Lower leg skin (tissue), 4 donors: Measurements from ENCODE around the gene UBASH3A. TPM values are rescaled to one million over a fixed set of nuclear protein-coding genes. Genes with fewer than 3 reads are reported as not detected.

ENCODE experiments used
- DNase-seq, 2 donors: peaks; one replicate each; pipeline ENCODE4 v3.0.0-alpha.2; 2019; ENCODE audit warnings: low spot score in 2 of 2
- H3K4me3 ChIP-seq: fragments of 200-600 bp; sonication (generic); 2 replicates; pipeline ENCODE4 v1.5.1; 2017; ENCODE audit warnings: mild to moderate bottlenecking, low read depth; ENCODE audit not compliant: poor library complexity, severe bottlenecking
- POLR2A ChIP-seq, 2 donors: fragments of 450-650 bp; IDR thresholded peaks; one replicate each; pipeline ENCODE4 v1.6.1; 2016 to 2017; ENCODE audit warnings: antibody characterized with exemption in 2 of 2, mild to moderate bottlenecking in 1 of 2, moderate library complexity in 1 of 2
- WGBS, 2 donors: methylation state at CpG; one replicate each; pipeline ENCODE4 v1.1.5; 2018; 5-methylcytosine and 5-hydroxymethylcytosine counted together
- intact Hi-C: fragments of 100-400 bp; cut with DNase I; formaldehyde crosslinking; loops from one replicate; pipeline ENCODE4 v1.15.0; 2023; ENCODE audit warnings: low total_unique reads
- total RNA-seq, 4 donors: library from RNA; depleted of rRNA; stranded (reverse); fragments of >200 nt; gene quantifications; one replicate each; pipeline ENCODE4 v1.1.0, GENCODE V29; 2016
- TF ChIP-seq, protein P1 (sequence below), 3 donors: fragments of 450-650 bp; IDR thresholded peaks; one replicate each; pipeline ENCODE4 v1.5.1; 2016; ENCODE audit warnings: antibody characterized with exemption in 3 of 3, mild to moderate bottlenecking in 3 of 3, moderate library complexity in 2 of 3

The UBASH3A gene
- total RNA-seq, 4 donors from 2014 or later, result 0.23 TPM; not detected in 3

DNA sequence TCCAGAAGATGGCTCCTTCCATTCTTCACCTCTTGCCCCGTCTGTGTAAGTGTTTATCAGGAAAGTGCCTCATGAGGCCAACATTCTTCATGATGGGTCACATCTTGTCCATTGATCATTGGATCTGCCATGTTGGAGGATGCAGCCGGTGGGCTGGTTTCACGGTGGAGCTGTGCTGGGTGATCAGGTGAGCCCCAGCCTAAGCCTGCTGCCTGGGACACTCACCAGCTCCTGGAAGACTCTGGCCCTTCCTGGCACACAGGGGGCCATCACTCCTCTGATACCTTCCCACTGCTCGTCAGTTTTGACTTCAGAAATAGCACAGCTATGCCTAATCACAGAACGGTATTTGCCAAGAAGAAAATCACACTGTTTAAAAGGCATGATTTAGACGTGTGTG lies 38.3 kb downstream of the UBASH3A start:
- WGBS, 2 donors, result 66 to 80% methylated on average over 6 of the region's 6 CpGs
- no peak overlapping the region for H3K4me3 ChIP-seq
- intact Hi-C loops, result loop anchor here (10.0 kb wide), 1 partner anchor 127 kb away; the partner anchor contains the start of gene TFF3
- DNase-seq, result no peak
- TF ChIP-seq POLR2A (IDR thresholded peaks at IDR 0.05), result no peak
- TF ChIP-seq, protein P1, sequence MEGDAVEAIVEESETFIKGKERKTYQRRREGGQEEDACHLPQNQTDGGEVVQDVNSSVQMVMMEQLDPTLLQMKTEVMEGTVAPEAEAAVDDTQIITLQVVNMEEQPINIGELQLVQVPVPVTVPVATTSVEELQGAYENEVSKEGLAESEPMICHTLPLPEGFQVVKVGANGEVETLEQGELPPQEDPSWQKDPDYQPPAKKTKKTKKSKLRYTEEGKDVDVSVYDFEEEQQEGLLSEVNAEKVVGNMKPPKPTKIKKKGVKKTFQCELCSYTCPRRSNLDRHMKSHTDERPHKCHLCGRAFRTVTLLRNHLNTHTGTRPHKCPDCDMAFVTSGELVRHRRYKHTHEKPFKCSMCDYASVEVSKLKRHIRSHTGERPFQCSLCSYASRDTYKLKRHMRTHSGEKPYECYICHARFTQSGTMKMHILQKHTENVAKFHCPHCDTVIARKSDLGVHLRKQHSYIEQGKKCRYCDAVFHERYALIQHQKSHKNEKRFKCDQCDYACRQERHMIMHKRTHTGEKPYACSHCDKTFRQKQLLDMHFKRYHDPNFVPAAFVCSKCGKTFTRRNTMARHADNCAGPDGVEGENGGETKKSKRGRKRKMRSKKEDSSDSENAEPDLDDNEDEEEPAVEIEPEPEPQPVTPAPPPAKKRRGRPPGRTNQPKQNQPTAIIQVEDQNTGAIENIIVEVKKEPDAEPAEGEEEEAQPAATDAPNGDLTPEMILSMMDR (IDR thresholded peaks at IDR 0.05), result no peak

DNA sequence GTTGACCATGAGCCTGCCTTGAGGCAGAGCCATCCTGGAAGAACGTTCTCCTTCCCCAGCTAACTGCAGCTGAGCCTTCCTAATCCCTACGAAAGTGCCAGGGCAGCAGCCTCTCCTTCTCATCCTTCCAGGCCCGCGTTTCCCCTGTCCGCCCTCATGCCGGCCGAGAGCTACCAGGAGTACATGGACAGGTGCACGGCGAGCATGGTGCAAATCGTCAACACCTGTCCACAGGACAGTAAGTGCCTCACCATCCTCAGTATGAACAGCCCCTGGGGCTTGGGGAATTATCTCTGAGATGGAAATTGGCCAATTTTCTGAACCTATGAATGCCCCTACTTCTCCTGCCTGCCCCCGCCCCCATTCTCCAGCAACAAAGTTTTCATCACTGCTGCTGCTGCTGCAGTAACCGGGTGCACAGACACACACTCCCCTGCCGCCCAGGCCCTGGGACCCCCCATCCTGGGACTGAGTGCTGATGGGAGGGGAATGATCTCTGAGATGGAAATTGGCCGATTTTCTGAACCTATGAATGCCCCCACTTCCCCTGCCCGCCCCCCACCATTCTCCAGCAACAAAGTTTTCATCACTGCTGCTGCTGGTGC lies 39.6 kb downstream of the UBASH3A start:
- intact Hi-C loops, result loop anchor here (10.0 kb wide), 1 partner anchor 128 kb away; the partner anchor contains the start of gene TFF3
- no peak for TF ChIP-seq POLR2A (IDR thresholded peaks at IDR 0.05)
- TF ChIP-seq, protein P1 (IDR thresholded peaks at IDR 0.05), result no peak
- no peak overlapping the region for H3K4me3 ChIP-seq
- WGBS, 2 donors, result 81 to 90% methylated on average over 15 of the region's 15 CpGs
- DNase-seq, result no peak

DNA sequence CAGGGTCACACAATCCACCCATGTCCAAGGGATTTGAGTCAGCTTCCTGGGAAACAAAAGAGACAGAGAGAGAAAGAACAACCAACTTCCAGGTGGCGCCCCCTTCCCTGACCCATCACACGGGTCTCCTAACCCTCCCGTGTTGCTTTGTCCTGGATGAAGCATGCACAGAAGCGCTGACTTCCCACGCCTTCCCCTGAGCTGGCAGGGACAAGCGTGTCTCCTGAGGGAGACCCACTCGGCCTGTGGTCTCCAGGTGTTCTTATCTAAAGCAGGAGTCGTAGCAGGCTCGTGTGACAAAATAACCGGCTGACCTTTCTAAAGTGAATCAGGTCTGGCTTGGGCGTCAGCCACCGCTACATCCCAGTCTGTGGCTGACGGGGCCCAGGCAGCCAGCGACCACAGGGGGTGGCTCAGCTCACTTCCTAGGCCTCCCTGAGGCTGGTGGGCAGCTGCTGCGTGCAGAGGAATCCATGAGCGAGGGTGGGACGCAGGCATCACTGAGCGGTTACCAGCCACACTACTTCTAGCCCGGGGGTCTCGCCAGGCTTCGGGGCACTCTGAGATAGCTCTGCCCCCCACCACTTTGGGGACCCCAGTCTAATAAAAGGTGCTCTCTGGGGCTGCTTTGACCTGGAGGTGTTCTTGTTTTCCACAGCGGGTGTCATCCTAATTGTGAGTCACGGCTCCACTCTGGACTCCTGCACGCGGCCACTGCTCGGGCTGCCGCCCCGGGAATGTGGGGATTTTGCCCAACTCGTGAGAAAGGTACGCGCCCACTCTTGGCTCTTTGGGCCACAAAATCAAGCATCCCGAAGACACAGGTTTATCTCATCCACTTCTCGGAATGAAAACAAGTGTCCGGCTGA lies 40.4 kb downstream of the UBASH3A start:
- DNase-seq, result no peak
- TF ChIP-seq, protein P1 (IDR thresholded peaks at IDR 0.05), result no peak
- intact Hi-C loops, result loop anchor here (10.0 kb wide), 1 partner anchor 129 kb away; the partner anchor contains the start of gene TFF3
- WGBS, 2 donors, result 84 to 85% methylated on average over 34 of the region's 34 CpGs
- no peak overlapping the region for H3K4me3 ChIP-seq

DNA sequence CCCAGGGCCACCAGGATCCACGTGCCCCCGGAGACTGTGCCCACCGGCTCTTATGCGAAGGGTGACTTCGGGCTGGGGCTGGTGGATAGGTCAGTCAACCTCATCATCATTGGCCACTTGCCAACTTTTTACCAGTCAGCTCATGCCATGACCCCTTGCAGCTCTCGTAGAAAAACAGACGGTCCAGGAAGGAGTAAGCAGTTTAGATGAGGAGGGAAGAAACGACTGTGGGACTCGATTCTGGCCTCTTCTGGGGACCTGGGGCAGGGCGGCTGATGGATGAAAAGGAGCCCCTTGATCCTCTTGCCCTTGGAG lies 41.0 kb downstream of the UBASH3A start:
- no peak overlapping the region for H3K4me3 ChIP-seq
- 77 to 89% methylated on average over 10 of the region's 10 CpGs for WGBS, 2 donors
- intact Hi-C loops, result loop anchor here (10.0 kb wide), 1 partner anchor 130 kb away; the partner anchor contains the start of gene TFF3
- no peak for DNase-seq
- no peak for TF ChIP-seq POLR2A (IDR thresholded peaks at IDR 0.05)
- TF ChIP-seq, protein P1 (IDR thresholded peaks at IDR 0.05), result no peak

DNA sequence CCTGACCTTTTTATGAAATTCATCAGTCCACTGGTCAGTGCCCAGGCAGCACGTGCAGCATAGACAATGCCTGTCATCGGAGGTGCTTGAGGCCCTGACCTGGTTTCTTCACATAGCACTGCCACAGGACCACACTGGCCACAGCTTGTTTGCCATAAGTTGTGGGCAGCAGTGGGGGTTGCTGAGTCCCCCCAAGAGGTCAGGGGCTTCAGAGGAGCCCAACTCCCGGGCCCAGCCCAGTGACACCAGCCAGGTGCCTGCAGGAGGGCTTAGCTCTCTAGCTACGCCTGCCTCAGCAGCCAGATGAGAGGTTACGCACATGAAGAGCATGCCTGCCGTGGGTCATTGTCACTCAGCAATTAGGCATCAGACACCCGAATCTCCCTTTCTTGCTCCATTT lies 41.6 kb downstream of the UBASH3A start:
- intact Hi-C loops, result loop anchor here (10.0 kb wide), 1 partner anchor 131 kb away; the partner anchor contains the start of gene TFF3
- TF ChIP-seq, protein P1 (IDR thresholded peaks at IDR 0.05), result no peak
- TF ChIP-seq POLR2A (IDR thresholded peaks at IDR 0.05), result no peak
- no peak overlapping the region for H3K4me3 ChIP-seq
- WGBS, 2 donors, result 84 to 95% methylated on average over 7 of the region's 7 CpGs
- DNase-seq, result no peak
